HepG2 (cell line): ENCODE measurements around the gene WARS2.

Experiments
- BRCA1 ChIP-seq: sonication (generic); formaldehyde crosslinking; IDR thresholded peaks from 2 replicates; pipeline ENCODE4 v1.4.0; 2020; ENCODE audit warnings: missing genetic modification reagents
- CTCF ChIP-seq: sonication (generic); formaldehyde crosslinking; IDR thresholded peaks from 2 replicates; pipeline ENCODE4 v1.5.0; 2020; ENCODE audit warnings: mild to moderate bottlenecking, missing genetic modification reagents, moderate library complexity
- EZH2 ChIP-seq: conservative IDR thresholded peaks from 2 replicates; pipeline ENCODE4 v1.6.1; 2012; ENCODE audit warnings: mild to moderate bottlenecking, low read depth, low read length, moderate library complexity
- FOXA1 ChIP-seq, 2 experiments: fragments of 450-650 bp in 1 of 2; sonication (generic) in 1 of 2; formaldehyde crosslinking in 1 of 2; IDR thresholded peaks; 2 replicates each; pipeline versions ENCODE4 v1.4.0 to v1.6.1; 2016 to 2020; ENCODE audit warnings: missing genetic modification reagents in 1 of 2
- FOXM1 ChIP-seq: sonication (generic); formaldehyde crosslinking; IDR thresholded peaks from 2 replicates; pipeline ENCODE4 v1.5.0; 2020; ENCODE audit warnings: missing genetic modification reagents
- KDM3A ChIP-seq: IDR thresholded peaks from 2 replicates; pipeline ENCODE4 v1.6.1; 2018; ENCODE audit warnings: low read depth, missing compliant biosample characterization
- NBN ChIP-seq: fragments of 450-650 bp; conservative IDR thresholded peaks from 2 replicates; pipeline ENCODE4 v1.6.1; 2017
- PHF8 ChIP-seq: sonication (generic); formaldehyde crosslinking; IDR thresholded peaks from 2 replicates; pipeline ENCODE4 v1.5.0; 2020; ENCODE audit warnings: missing genetic modification reagents
- RXRB ChIP-seq: IDR thresholded peaks from 2 replicates; pipeline ENCODE4 v1.6.1; 2016; ENCODE audit warnings: borderline replicate concordance, missing genetic modification reagents, missing compliant biosample characterization
- SMC3 ChIP-seq: IDR thresholded peaks from 2 replicates; pipeline ENCODE4 v1.6.1; 2011; ENCODE audit warnings: low read length, improper control_type of control experiment
- ZBTB43 ChIP-seq: sonication (generic); formaldehyde crosslinking; conservative IDR thresholded peaks from 2 replicates; pipeline ENCODE4 v1.4.0; 2020; ENCODE audit warnings: missing genetic modification reagents
- ZNF674 ChIP-seq: sonication (generic); formaldehyde crosslinking; IDR thresholded peaks from 2 replicates; pipeline ENCODE4 v1.5.0; 2020; ENCODE audit warnings: low read depth, mild to moderate bottlenecking, missing genetic modification reagents
- TF ChIP-seq, protein P1 (sequence below): sonication (generic); formaldehyde crosslinking; IDR thresholded peaks from 2 replicates; pipeline ENCODE4 v1.4.0; 2020; ENCODE audit warnings: mild to moderate bottlenecking, missing genetic modification reagents

DNA sequence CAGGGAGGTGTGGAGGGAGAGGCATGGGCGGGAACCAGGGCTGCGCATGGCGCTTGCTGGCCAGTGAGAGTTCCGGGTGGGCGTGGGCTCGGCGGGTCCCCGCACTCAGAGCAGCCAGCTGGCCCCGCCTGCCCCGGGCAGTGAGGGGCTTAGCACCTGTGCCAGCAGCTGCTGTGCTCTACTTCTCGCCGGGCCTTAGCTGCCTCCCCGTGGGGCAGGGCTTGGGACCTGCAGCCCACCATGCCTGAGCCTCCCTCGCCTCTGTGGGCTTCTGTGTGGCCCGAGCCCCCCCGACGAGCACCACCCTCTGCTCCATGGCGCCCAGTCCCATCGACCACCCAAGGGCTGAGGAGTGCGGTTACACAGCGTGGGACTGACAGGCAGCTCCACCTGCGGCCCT is 38.6 kb upstream of the WARS2 start:
- TF ChIP-seq EZH2 (no peak), FOXM1 (CRISPR knock-in tag) (no peak), CTCF (CRISPR knock-in tag) (no peak), NBN (no peak), SMC3 (no peak), ZNF674 (CRISPR knock-in tag) (no peak), RXRB (no peak), KDM3A (no peak), FOXA1 (IDR thresholded peaks at IDR 0.05) (no peak), FOXA1 (CRISPR knock-in tag; IDR thresholded peaks at IDR 0.05) (no peak), PHF8 (CRISPR knock-in tag) (no peak), BRCA1 (CRISPR knock-in tag) (no peak), ZBTB43 (no peak)
- TF ChIP-seq, protein P1, sequence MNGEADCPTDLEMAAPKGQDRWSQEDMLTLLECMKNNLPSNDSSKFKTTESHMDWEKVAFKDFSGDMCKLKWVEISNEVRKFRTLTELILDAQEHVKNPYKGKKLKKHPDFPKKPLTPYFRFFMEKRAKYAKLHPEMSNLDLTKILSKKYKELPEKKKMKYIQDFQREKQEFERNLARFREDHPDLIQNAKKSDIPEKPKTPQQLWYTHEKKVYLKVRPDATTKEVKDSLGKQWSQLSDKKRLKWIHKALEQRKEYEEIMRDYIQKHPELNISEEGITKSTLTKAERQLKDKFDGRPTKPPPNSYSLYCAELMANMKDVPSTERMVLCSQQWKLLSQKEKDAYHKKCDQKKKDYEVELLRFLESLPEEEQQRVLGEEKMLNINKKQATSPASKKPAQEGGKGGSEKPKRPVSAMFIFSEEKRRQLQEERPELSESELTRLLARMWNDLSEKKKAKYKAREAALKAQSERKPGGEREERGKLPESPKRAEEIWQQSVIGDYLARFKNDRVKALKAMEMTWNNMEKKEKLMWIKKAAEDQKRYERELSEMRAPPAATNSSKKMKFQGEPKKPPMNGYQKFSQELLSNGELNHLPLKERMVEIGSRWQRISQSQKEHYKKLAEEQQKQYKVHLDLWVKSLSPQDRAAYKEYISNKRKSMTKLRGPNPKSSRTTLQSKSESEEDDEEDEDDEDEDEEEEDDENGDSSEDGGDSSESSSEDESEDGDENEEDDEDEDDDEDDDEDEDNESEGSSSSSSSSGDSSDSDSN (CRISPR knock-in tag), result no peak
